Amniotic stem cell (primary cell): Measurements from ENCODE around the gene DACH1.
"Not testable (repeated sequence)": the region's sequence is repeated elsewhere in the genome, so short reads cannot be mapped to it uniquely, and the experiment has no call there.

ENCODE experiments used
- DNase-seq: peaks from one replicate; lab custom pipeline; 2025; lab: John Stamatoyannopoulos, UW

The DACH1 gene

GRCh38 chr13:71828564-71828963, 38.4 kb downstream of the DACH1 start:
- no peak for DNase-seq

GRCh38 chr13:71828117-71828516, 38.9 kb downstream of the DACH1 start:
- no peak for DNase-seq

- no peak for DNase-seq
Measured at GRCh38 chr13:71827241-71827640, 39.8 kb downstream of the DACH1 start.

- no peak for DNase-seq
Measured at GRCh38 chr13:71820699-71821098, 46.3 kb downstream of the DACH1 start.

- no peak for DNase-seq
Measured at GRCh38 chr13:71817335-71817734, 49.7 kb downstream of the DACH1 start.

GRCh38 chr13:71814806-71815360, 52.1 kb downstream of the DACH1 start:
- DNase-seq: no peak

GRCh38 chr13:71813187-71813586, 53.8 kb downstream of the DACH1 start:
- DNase-seq: no peak

GRCh38 chr13:71811344-71811743, 55.7 kb downstream of the DACH1 start:
- no peak for DNase-seq

- DNase-seq: no peak
Measured at GRCh38 chr13:71808708-71809107, 58.3 kb downstream of the DACH1 start.

- DNase-seq: no peak
Measured at GRCh38 chr13:71806886-71807285, 60.1 kb downstream of the DACH1 start.

GRCh38 chr13:71803066-71803465, 63.9 kb downstream of the DACH1 start:
- no peak for DNase-seq

- DNase-seq: no peak
Measured at GRCh38 chr13:71801781-71802180, 65.2 kb downstream of the DACH1 start.

- no peak for DNase-seq
Measured at GRCh38 chr13:71801165-71801760, 65.7 kb downstream of the DACH1 start.

GRCh38 chr13:71799324-71799723, 67.7 kb downstream of the DACH1 start:
- DNase-seq: no peak

GRCh38 chr13:71798707-71799106, 68.3 kb downstream of the DACH1 start:
- no peak for DNase-seq

- DNase-seq: no peak
Measured at GRCh38 chr13:71797517-71797916, 69.5 kb downstream of the DACH1 start.

GRCh38 chr13:71789693-71790329, 77.2 kb downstream of the DACH1 start:
- DNase-seq: no peak

- no peak for DNase-seq
Measured at GRCh38 chr13:71789037-71789436, 78.0 kb downstream of the DACH1 start.

GRCh38 chr13:71787414-71787813, 79.6 kb downstream of the DACH1 start:
- no peak for DNase-seq

GRCh38 chr13:71786875-71787274, 80.1 kb downstream of the DACH1 start:
- DNase-seq: no peak

- DNase-seq: no peak
Measured at GRCh38 chr13:71785361-71785760, 81.6 kb downstream of the DACH1 start.

GRCh38 chr13:71780546-71780945, 86.5 kb downstream of the DACH1 start:
- no peak for DNase-seq

GRCh38 chr13:71778998-71779397, 88.0 kb downstream of the DACH1 start:
- DNase-seq: not testable (repeated sequence)

- no peak for DNase-seq
Measured at GRCh38 chr13:71775966-71776365, 91.0 kb downstream of the DACH1 start.
